DOHH2 (cell line): ENCODE data around the gene KCNK18.

ENCODE experiments used
- CTCF ChIP-seq: fragments of 200-600 bp; sonication (generic); IDR thresholded peaks from one replicate; pipeline ENCODE4 v1.5.1; 2014; ENCODE audit warnings: antibody characterized with exemption, mild to moderate bottlenecking, low read depth, low read length; ENCODE audit not compliant: poor library complexity, severe bottlenecking
- EZH2phosphoT487 ChIP-seq: fragments of 200-600 bp; sonication (generic); IDR thresholded peaks from 2 replicates; pipeline ENCODE4 v1.6.1; 2017; ENCODE audit warnings: borderline replicate concordance, mild to moderate bottlenecking, antibody characterized with exemption, low read length, moderate library complexity, mixed read lengths

- TF ChIP-seq CTCF, result no peak
- no peak for TF ChIP-seq EZH2phosphoT487
These were observed 25.3 kb downstream of the KCNK18 start for GRCh38 chr10:117222552-117222951.
